ENCODE measurements around the gene THY1.

Gene THY1

GRCh38 chr11:119419834-119420492 lies 3.0 kb downstream of the THY1 start:
- in situ Hi-C loops (cut with MboI; ENCODE audit: low sequenced_read_pairs), result no loop called here
- DNase-seq (ENCODE audit: low spot score in 2 of 2), result no peak
- no peak overlapping the region for H3K4me3 ChIP-seq

GRCh38 chr11:119419246-119419645 lies 3.7 kb downstream of the THY1 start:
- H3K4me1 ChIP-seq, result no peaks in the 10 kb centered on the region

More at GRCh38 chr11:119419834-119420492, 3.0 kb downstream of the THY1 start:
- H3K36me3 ChIP-seq (replicated peaks), result no peaks in the 10 kb centered on the region
- H3K27me3 ChIP-seq (ENCODE audit: low read depth), result peaks cover 19% of the 10 kb centered on the region
- no peaks in the 10 kb centered on the region for H3K4me1 ChIP-seq
- no peaks in the 10 kb centered on the region for H3K9me3 ChIP-seq

DNA sequence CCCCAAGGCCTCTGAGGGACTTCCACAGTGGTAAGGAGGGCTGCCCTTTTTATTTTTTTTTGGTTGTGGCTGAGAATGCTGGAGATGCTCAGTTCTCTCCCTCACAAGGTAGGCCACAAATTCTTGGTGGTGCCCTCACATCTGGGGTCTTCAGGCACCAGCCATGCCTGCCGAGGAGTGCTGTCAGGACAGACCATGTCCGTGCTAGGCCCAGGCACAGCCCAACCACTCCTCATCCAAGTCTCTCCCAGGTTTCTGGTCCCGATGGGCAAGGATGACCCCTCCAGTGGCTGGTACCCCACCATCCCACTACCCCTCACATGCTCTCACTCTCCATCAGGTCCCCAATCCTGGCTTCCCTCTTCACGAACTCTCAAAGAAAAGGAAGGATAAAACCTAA lies 4.2 kb downstream of the THY1 start:
- Histone ChIP-seq H3K27me3 (ENCODE audit: low read depth) (peaks cover 19% of the 10 kb centered on the region), H3K9me3 (no peaks in the 10 kb centered on the region), H3K4me1 (no peaks in the 10 kb centered on the region), H3K36me3 (replicated peaks) (no peaks in the 10 kb centered on the region), H3K4me3 (no peak overlapping the region)
- DNase-seq (ENCODE audit: low spot score in 2 of 2), result no peak
- in situ Hi-C loops (cut with MboI; ENCODE audit: low sequenced_read_pairs), result no loop called here

More at GRCh38 chr11:119419246-119419645, 3.7 kb downstream of the THY1 start:
- H3K36me3 ChIP-seq (replicated peaks), result no peaks in the 10 kb centered on the region
- no peaks in the 10 kb centered on the region for H3K9me3 ChIP-seq
- in situ Hi-C loops (cut with MboI; ENCODE audit: low sequenced_read_pairs), result no loop called here
- H3K27me3 ChIP-seq (ENCODE audit: low read depth), result peaks cover 19% of the 10 kb centered on the region
- no peak for DNase-seq (ENCODE audit: low spot score in 2 of 2)
- no peak overlapping the region for H3K4me3 ChIP-seq

DNA sequence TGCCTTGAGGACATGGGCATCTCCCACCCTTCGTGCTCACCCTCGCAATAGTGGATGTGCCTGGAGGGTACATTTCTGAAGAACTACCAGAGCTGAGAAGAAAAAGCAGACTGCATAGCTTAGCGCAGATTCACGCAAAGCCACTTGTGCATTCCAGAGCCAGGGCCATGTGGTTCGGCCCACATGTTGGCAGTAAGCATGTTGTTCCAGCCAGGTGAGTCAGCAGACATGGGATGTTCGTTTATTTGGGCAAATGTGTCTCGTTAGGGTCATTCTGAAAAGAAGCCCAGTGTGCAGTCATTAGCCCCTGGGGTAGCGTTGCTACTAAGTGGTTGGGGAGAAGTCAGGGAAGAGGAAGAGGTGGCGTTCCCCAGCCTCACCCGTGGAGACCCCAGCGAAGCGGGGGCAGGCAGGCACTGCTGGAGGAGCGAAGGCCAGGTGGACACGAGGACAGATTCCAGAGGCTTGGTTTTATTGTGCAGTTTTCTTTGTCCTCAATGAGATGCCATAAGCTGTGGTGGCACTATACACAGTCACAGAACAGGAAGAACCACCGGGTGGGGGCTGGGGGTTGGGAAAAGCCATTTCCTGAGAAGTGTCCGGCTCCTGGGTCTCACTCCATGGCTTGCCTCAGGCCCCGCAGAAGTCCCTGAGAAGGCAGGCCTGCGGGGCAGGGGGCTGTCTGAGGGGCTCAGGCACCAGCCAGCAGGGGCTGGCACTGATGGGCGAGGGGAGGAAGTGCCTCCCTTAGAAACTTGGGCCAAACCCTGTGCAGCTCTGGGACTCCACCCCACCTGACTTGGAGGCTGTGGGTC lies 5.0 kb downstream of the THY1 start:
- DNase-seq (ENCODE audit: low spot score in 2 of 2), result no peak
- peaks cover 19% of the 10 kb centered on the region for H3K27me3 ChIP-seq (ENCODE audit: low read depth)

GRCh38 chr11:119416606-119417580 lies 6.1 kb downstream of the THY1 start:
- in situ Hi-C loops (cut with MboI; ENCODE audit: low sequenced_read_pairs), result no loop called here
- no peak for DNase-seq (ENCODE audit: low spot score in 2 of 2)
- Histone ChIP-seq H3K9me3 (no peaks in the 10 kb centered on the region), H3K4me1 (no peaks in the 10 kb centered on the region), H3K27me3 (ENCODE audit: low read depth) (peaks cover 10% of the 10 kb centered on the region), H3K36me3 (replicated peaks) (no peaks in the 10 kb centered on the region), H3K4me3 (no peak overlapping the region)

More for the DNA sequence above, 5.0 kb downstream of the THY1 start:
- Histone ChIP-seq H3K9me3 (no peaks in the 10 kb centered on the region), H3K36me3 (replicated peaks) (no peaks in the 10 kb centered on the region), H3K4me1 (no peaks in the 10 kb centered on the region), H3K4me3 (no peak overlapping the region)
- in situ Hi-C loops (cut with MboI; ENCODE audit: low sequenced_read_pairs), result no loop called here

GRCh38 chr11:119415966-119416365 lies 7.0 kb downstream of the THY1 start:
- Histone ChIP-seq H3K36me3 (replicated peaks) (no peaks in the 10 kb centered on the region), H3K4me1 (no peaks in the 10 kb centered on the region), H3K4me3 (no peak overlapping the region), H3K9me3 (no peaks in the 10 kb centered on the region), H3K27me3 (ENCODE audit: low read depth) (peaks cover 3% of the 10 kb centered on the region)
- DNase-seq (ENCODE audit: low spot score in 2 of 2), result no peak
- in situ Hi-C loops (cut with MboI; ENCODE audit: low sequenced_read_pairs), result no loop called here

GRCh38 chr11:119415517-119415916 lies 7.5 kb downstream of the THY1 start:
- Histone ChIP-seq H3K36me3 (replicated peaks) (no peaks in the 10 kb centered on the region), H3K4me1 (no peaks in the 10 kb centered on the region), H3K9me3 (no peaks in the 10 kb centered on the region), H3K27me3 (ENCODE audit: low read depth) (no peaks in the 10 kb centered on the region; the same call in 1 of the 2 replicates), H3K4me3 (no peak overlapping the region)
- no peak for DNase-seq (ENCODE audit: low spot score in 2 of 2)
- in situ Hi-C loops (cut with MboI; ENCODE audit: low sequenced_read_pairs), result no loop called here

GRCh38 chr11:119414734-119415133 lies 8.2 kb downstream of the THY1 start:
- Histone ChIP-seq H3K4me1 (no peaks in the 10 kb centered on the region), H3K4me3 (no peak overlapping the region), H3K9me3 (no peaks in the 10 kb centered on the region), H3K36me3 (replicated peaks) (no peaks in the 10 kb centered on the region), H3K27me3 (ENCODE audit: low read depth) (no peaks in the 10 kb centered on the region)
- in situ Hi-C loops (cut with MboI; ENCODE audit: low sequenced_read_pairs), result no loop called here
- DNase-seq (ENCODE audit: low spot score in 2 of 2), result no peak

DNA sequence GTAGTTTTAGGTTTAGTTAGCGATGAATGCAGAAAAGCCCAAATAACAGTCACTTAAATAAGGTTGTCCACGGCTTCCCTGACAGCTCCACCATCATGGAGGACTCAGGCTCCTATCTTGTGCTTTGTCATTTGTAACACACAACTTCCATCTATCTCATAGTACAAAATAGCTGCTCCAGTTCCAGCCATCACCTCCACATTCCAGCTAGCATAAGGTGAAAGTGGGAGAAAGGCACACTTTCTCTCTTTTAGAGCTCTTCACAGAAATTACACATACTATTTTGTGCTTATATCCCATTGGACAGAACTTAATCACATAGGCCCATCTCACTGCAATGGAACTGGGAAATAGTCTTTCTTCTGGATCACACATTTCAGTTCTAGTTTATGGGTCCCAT lies 8.7 kb downstream of the THY1 start:
- no peaks in the 10 kb centered on the region for H3K9me3 ChIP-seq
- DNase-seq (ENCODE audit: low spot score in 2 of 2), result no peak
- in situ Hi-C loops (cut with MboI; ENCODE audit: low sequenced_read_pairs), result no loop called here
- H3K4me1 ChIP-seq, result no peaks in the 10 kb centered on the region
- no peaks in the 10 kb centered on the region for H3K36me3 ChIP-seq (replicated peaks)
- no peaks in the 10 kb centered on the region for H3K27me3 ChIP-seq (ENCODE audit: low read depth)
- no peak overlapping the region for H3K4me3 ChIP-seq

DNA sequence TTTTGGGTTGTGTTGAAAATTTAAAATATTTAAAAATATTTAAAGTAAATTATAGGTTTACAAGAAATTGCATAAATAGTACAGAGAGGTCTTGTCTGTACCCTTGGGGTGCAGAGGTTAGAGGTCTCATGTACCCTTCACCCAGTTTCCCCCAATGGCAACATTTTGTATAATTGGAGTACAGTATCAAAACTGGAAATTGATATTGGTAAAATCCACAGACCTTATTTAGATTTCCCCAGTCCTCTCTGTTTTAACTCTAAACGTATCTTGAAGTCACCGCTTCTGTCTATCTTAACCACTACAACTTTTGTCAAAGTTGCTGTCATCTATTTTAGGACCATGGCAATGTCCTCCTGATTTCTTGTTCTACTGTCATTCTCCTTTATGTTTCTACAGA lies 10.9 kb downstream of the THY1 start:
- H3K4me3 ChIP-seq, result no peak overlapping the region
- DNase-seq (ENCODE audit: low spot score in 2 of 2), result no peak
- H3K27me3 ChIP-seq (ENCODE audit: low read depth), result no peaks in the 10 kb centered on the region
- in situ Hi-C loops (cut with MboI; ENCODE audit: low sequenced_read_pairs), result no loop called here
- no peaks in the 10 kb centered on the region for H3K36me3 ChIP-seq (replicated peaks)
- no peaks in the 10 kb centered on the region for H3K4me1 ChIP-seq
- no peaks in the 10 kb centered on the region for H3K9me3 ChIP-seq

- no peaks in the 10 kb centered on the region for H3K4me1 ChIP-seq
- DNase-seq (ENCODE audit: low spot score in 2 of 2), result no peak
- in situ Hi-C loops (cut with MboI; ENCODE audit: low sequenced_read_pairs), result no loop called here
- no peaks in the 10 kb centered on the region for H3K9me3 ChIP-seq
- no peak overlapping the region for H3K4me3 ChIP-seq
- no peaks in the 10 kb centered on the region for H3K36me3 ChIP-seq (replicated peaks)
- H3K27me3 ChIP-seq (ENCODE audit: low read depth), result no peaks in the 10 kb centered on the region
These were observed 12.5 kb downstream of the THY1 start for GRCh38 chr11:119410501-119410900.

DNA sequence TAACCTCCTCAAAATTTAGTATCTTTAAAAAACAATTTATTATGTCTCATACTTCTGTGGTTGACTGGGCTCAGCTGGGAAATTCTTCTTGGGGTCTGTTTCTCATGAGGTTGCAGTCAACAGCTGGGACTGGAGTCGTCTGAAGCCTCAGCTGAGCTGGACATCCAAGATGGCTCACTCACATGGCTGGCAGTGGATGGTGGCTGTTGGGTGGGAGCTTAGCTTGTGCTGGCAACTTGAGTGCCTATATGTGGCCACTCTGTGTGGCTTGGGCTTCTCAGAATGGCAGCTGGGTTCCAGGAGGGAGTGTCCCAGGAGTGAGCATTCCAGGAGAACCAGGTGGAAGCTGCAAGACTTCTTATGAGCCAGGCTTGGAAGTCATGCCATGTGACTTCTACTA lies 13.2 kb downstream of the THY1 start:
- no peak for DNase-seq (ENCODE audit: low spot score in 2 of 2)
- Histone ChIP-seq H3K4me3 (no peak overlapping the region), H3K27me3 (ENCODE audit: low read depth) (no peaks in the 10 kb centered on the region), H3K9me3 (no peaks in the 10 kb centered on the region), H3K36me3 (replicated peaks) (no peaks in the 10 kb centered on the region), H3K4me1 (no peaks in the 10 kb centered on the region)
- in situ Hi-C loops (cut with MboI; ENCODE audit: low sequenced_read_pairs), result no loop called here

DNA sequence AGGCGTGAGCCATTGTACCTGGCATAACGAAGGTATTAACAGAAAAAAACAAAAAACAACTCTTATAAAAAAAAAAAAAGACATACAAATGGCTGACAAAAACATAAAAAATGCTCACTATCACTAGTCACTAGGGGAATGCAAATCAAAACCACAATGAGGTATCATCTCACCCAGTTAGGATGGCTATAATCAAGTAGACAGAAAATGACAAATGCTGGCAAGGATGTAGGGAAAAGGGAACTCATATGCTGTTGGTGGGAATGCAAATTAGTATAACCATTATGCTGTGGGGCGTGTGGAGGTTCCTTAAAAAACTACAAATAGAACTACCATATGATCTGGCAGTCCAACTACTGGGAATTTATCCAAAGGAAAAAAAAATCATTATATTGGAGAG lies 17.0 kb downstream of the THY1 start:
- Histone ChIP-seq H3K9me3 (no peaks in the 10 kb centered on the region), H3K4me3 (no peak overlapping the region), H3K36me3 (replicated peaks) (no peaks in the 10 kb centered on the region), H3K27me3 (ENCODE audit: low read depth) (no peaks in the 10 kb centered on the region), H3K4me1 (no peaks in the 10 kb centered on the region)
- DNase-seq (ENCODE audit: low spot score in 2 of 2), result no peak
- in situ Hi-C loops (cut with MboI; ENCODE audit: low sequenced_read_pairs), result no loop called here
